Measurements from ENCODE around the gene DCHS1. TPM values are rescaled to one million over a fixed set of nuclear protein-coding genes. Genes with fewer than 3 reads are reported as not detected.

The DCHS1 gene
- total and polyA plus RNA-seq, 2 of the 13 experiments (the other 11 are each of a cell fraction or from before 2014, with no cell fraction given): under 0.01 to 0.03 TPM

GRCh38 chr11:6682936-6683861, 27.6 kb upstream of the DCHS1 start, which contains the start of gene MRPL17 (continued):
- TF ChIP-seq TCF7L2 (IDR thresholded peaks at IDR 0.05; ENCODE audit: low read depth, low read length) (no peak), ZNF432 (CRISPR knock-in tag; IDR thresholded peaks at IDR 0.05; ENCODE audit: borderline replicate concordance) (no peak), ATF7-NPFF (CRISPR knock-in tag; IDR thresholded peaks at IDR 0.05; ENCODE audit: low read depth) (peak; percentile 89; the same call in 1 of the 2 replicates), THYN1 (CRISPR knock-in tag; IDR thresholded peaks at IDR 0.05; ENCODE audit: borderline replicate concordance, low read depth) (no peak), HDAC1 (CRISPR knock-in tag; IDR thresholded peaks at IDR 0.05) (peak; percentile 93; the same call in 1 of the 2 replicates), MXD3 (CRISPR knock-in tag; IDR thresholded peaks at IDR 0.05) (peak; percentile 67), ZFAT (CRISPR knock-in tag; conservative IDR thresholded peaks at IDR 0.05) (no peak), ZNF225 (CRISPR knock-in tag; IDR thresholded peaks at IDR 0.05) (peak; percentile 73), RFX1 (IDR thresholded peaks at IDR 0.05) (no peak), CREB3 (CRISPR knock-in tag; IDR thresholded peaks at IDR 0.05) (no peak; the same call in 1 of the 2 replicates), ZNF660 (CRISPR knock-in tag; IDR thresholded peaks at IDR 0.05; ENCODE audit: borderline replicate concordance, low read depth) (no peak), ZNF264 (CRISPR knock-in tag; IDR thresholded peaks at IDR 0.05) (no peak; the same call in none of the 2 replicates), ZBTB34 (CRISPR knock-in tag; IDR thresholded peaks at IDR 0.05) (peak; percentile 62; the same call in 1 of the 2 replicates), BRD4 (CRISPR knock-in tag; IDR thresholded peaks at IDR 0.05) (peak; percentile 61; the same call in 1 of the 2 replicates), ZBTB25 (CRISPR knock-in tag; IDR thresholded peaks at IDR 0.05) (peak; percentile 85; the same call in 1 of the 2 replicates), ZBTB4 (CRISPR knock-in tag; IDR thresholded peaks at IDR 0.05; ENCODE audit: borderline replicate concordance) (no peak), GPBP1L1 (CRISPR knock-in tag; IDR thresholded peaks at IDR 0.05) (no peak), SETDB1 (CRISPR knock-in tag; IDR thresholded peaks at IDR 0.05; ENCODE audit: borderline replicate concordance) (no peak)
